Body of pancreas (tissue), 4 donors: Measurements from ENCODE around the gene DTX3L. TPM values are rescaled to one million over a fixed set of nuclear protein-coding genes. Genes with fewer than 3 reads are reported as not detected.
A peak's percentile ranks its signal among the peaks of the same experiment; 100 is the strongest.

Experiments
- ATAC-seq: fragments of 150-250 bp; one replicate; pipeline ENCODE4 v1.9.1; 2016
- DNase-seq, 4 donors: peaks; one replicate each; pipeline ENCODE4 v3.0.0-alpha.2; 2019
- H3K27ac ChIP-seq, 4 donors: fragments of 200-600 bp; sonication (generic); 1 replicate in 3 of 4; 2 replicates in 1 of 4; pipeline versions ENCODE4 v1.5.1 to v1.6.1; 2016 to 2019; ENCODE audit warnings: mild to moderate bottlenecking in 1 of 4, mixed read lengths in 1 of 4, moderate library complexity in 1 of 4
- H3K27me3 ChIP-seq, 2 donors: fragments of 200-600 bp; sonication (generic); one replicate each; pipeline ENCODE4 v1.6.0; 2016; ENCODE audit warnings: mild to moderate bottlenecking in 1 of 2
- H3K36me3 ChIP-seq, 2 donors: fragments of 200-600 bp; sonication (generic); replicated peaks in 1 of 2; 2 replicates each; pipeline ENCODE4 v1.5.1; 2016; ENCODE audit warnings: low read depth in 2 of 2; ENCODE audit not compliant: insufficient read depth in 1 of 2
- H3K4me1 ChIP-seq: fragments of 200-600 bp; sonication (generic); one replicate; pipeline ENCODE4 v1.6.0; 2016
- H3K4me3 ChIP-seq, 2 donors: fragments of 200-600 bp; sonication (generic); 1 replicate in 1 of 2; 2 replicates in 1 of 2; pipeline ENCODE4 v1.5.1; 2016 to 2019
- H3K9me3 ChIP-seq, 3 donors: fragments of 200-600 bp; sonication (generic); 1 replicate in 2 of 3; 2 replicates in 1 of 3; pipeline ENCODE4 v1.5.1; 2016
- CTCF ChIP-seq, 7 experiments: fragments of 450-650 bp in 4 of 7; fragments of 200-600 bp in 3 of 7; sonication (generic) in 3 of 7; IDR thresholded peaks; one replicate each; pipeline ENCODE4 v1.5.1; 2016 to 2019; ENCODE audit warnings: antibody characterized with exemption in 7 of 7
- POLR2A ChIP-seq, 3 donors: fragments of 450-650 bp; IDR thresholded peaks; one replicate each; pipeline ENCODE4 v1.6.1; 2016; ENCODE audit warnings: antibody characterized with exemption in 3 of 3, mild to moderate bottlenecking in 2 of 3
- WGBS, 2 donors: methylation state at CpG; one replicate each; pipeline ENCODE4 v1.1.5; 2017; 5-methylcytosine and 5-hydroxymethylcytosine counted together
- intact Hi-C: fragments of 100-400 bp; cut with DNase I; formaldehyde crosslinking; loops from one replicate; pipeline ENCODE4 v1.15.1; 2023
- total RNA-seq, 2 donors: library from RNA; depleted of rRNA; stranded (reverse); fragments of >200 nt; gene quantifications; one replicate each; pipeline ENCODE4 v1.1.0, GENCODE V29; 2016

The DTX3L gene
- total RNA-seq, 2 donors from 2014 or later, result 13.5 to 17.6 TPM

- Histone ChIP-seq H3K36me3 (peaks cover 6 to 7% of the 10 kb centered on the region in 2 donors), H3K4me3 (no peak overlapping the region), H3K27me3 (no peaks in the 10 kb centered on the region), H3K27ac (no peak overlapping the region), H3K4me1 (peaks cover 28% of the 10 kb centered on the region), H3K9me3 (no peaks in the 10 kb centered on the region)
- WGBS, 2 donors, result 55 to 58% methylated on average over 3 of the region's 3 CpGs
- intact Hi-C loops, result no loop called here
- ATAC-seq, result no peak
- TF ChIP-seq POLR2A (IDR thresholded peaks at IDR 0.05), result no peak
- TF ChIP-seq CTCF (IDR thresholded peaks at IDR 0.05), result no peak
- no peak for DNase-seq
Measured at GRCh38 chr3:122568755-122569154, 4.6 kb downstream of the DTX3L start.

- TF ChIP-seq POLR2A (IDR thresholded peaks at IDR 0.05) (no peak), CTCF (IDR thresholded peaks at IDR 0.05) (peak in 1 of 7 experiments; percentile 23)
- Histone ChIP-seq H3K4me1 (peaks cover 18% of the 10 kb centered on the region), H3K4me3 (no peak overlapping the region), H3K27ac (peak overlapping the region in 2 of 4 donors; percentile 14 to 30), H3K27me3 (no peaks in the 10 kb centered on the region), H3K36me3 (peaks cover 4 to 7% of the 10 kb centered on the region in 2 donors), H3K9me3 (no peaks in the 10 kb centered on the region)
- ATAC-seq (peak; percentile 55), DNase-seq (peak in 3 of 4 donors; percentile 22 to 52 (median 34))
- intact Hi-C loops, result no loop called here
- 50 to 55% methylated on average over 3 of the region's 3 CpGs for WGBS, 2 donors
Measured at GRCh38 chr3:122572940-122573412, 8.8 kb downstream of the DTX3L start.

- no peaks in the 10 kb centered on the region for H3K9me3 ChIP-seq
- peaks cover 12% of the 10 kb centered on the region for H3K4me1 ChIP-seq
- WGBS, 2 donors, result 74 to 75% methylated on average over 8 of the region's 8 CpGs
- no peak overlapping the region for H3K4me3 ChIP-seq
- H3K27ac ChIP-seq, result no peak overlapping the region
- no peak for ATAC-seq
- DNase-seq, result no peak
- no peaks in the 10 kb centered on the region for H3K27me3 ChIP-seq
- no peaks in the 10 kb centered on the region for H3K36me3 ChIP-seq
- intact Hi-C loops, result no loop called here
- TF ChIP-seq POLR2A (IDR thresholded peaks at IDR 0.05), result no peak
- TF ChIP-seq CTCF (IDR thresholded peaks at IDR 0.05), result no peak
Measured at GRCh38 chr3:122576174-122576940, 12.2 kb downstream of the DTX3L start.

GRCh38 chr3:122577409-122578031, 13.4 kb downstream of the DTX3L start, which contains the start of gene PARP15:
TSS of gene PARP15 (plus strand) at chr3:122577650. CDS start at chr3:122577668, 18 bp downstream.
- ATAC-seq (no peak), DNase-seq (peak in 1 of 4 donors; percentile 4)
- intact Hi-C loops, result no loop called here
- Histone ChIP-seq H3K36me3 (no peaks in the 10 kb centered on the region), H3K27ac (no peak within 1 kb of the TSS), H3K9me3 (peaks cover 0 to 6% (median 0%) of the 10 kb centered on the region in 3 donors), H3K4me3 (no peak within 1 kb of the TSS), H3K27me3 (no peaks in the 10 kb centered on the region), H3K4me1 (peaks cover 12% of the 10 kb centered on the region)
- WGBS, 2 donors, result 16 to 41% methylated on average over 21 to 40 of the region's 40 CpGs
- TF ChIP-seq POLR2A (IDR thresholded peaks at IDR 0.05), result no peak
- TF ChIP-seq CTCF (IDR thresholded peaks at IDR 0.05), result no peak
